ENCODE measurements around the gene PEF1. TPM values are rescaled to one million over a fixed set of nuclear protein-coding genes. Genes with fewer than 3 reads are reported as not detected.

PEF1 gene
- total and polyA plus RNA-seq, 2 of the 8 experiments (the other 6 are each of a cell fraction or from before 2014, with no cell fraction given), result 35.2 to 69.2 TPM

- TF ChIP-seq ATF3 (IDR thresholded peaks at IDR 0.05; ENCODE audit: insufficient read depth, low read depth, low read length), result no peak
- no peak for TF ChIP-seq CTCF (IDR thresholded peaks at IDR 0.05; ENCODE audit: control extremely low read depth in 1 of 3, insufficient read depth in 1 of 3, low read depth in 1 of 3, low read length in 3 of 3)
- no peak for TF ChIP-seq ASH2L (IDR thresholded peaks at IDR 0.05; ENCODE audit: low read length)
- TF ChIP-seq CTBP2 (IDR thresholded peaks at IDR 0.05; ENCODE audit: borderline replicate concordance, insufficient read depth, insufficient read length, low read length), result no peak
Measured at GRCh38 chr1:31591425-31592093, 53.1 kb downstream of the PEF1 start (continued).
